ENCODE measurements around the gene FOXK1. TPM values are rescaled to one million over a fixed set of nuclear protein-coding genes. Genes with fewer than 3 reads are reported as not detected.

FOXK1 gene
- total RNA-seq, 1 donor from 2014 or later = 53.6 TPM

- Mint-ChIP-seq H3K27me3 (ENCODE audit: low read depth, unreplicated experiment) (peaks cover 6% of the 10 kb centered on the region), H3K9me3 (ENCODE audit: unreplicated experiment) (peaks cover 2% of the 10 kb centered on the region), H3K4me1 (ENCODE audit: low read depth, unreplicated experiment) (peaks cover 17% of the 10 kb centered on the region), H3K27ac (ENCODE audit: unreplicated experiment) (peak overlapping the region; percentile 41), H3K36me3 (ENCODE audit: low read depth, unreplicated experiment) (peaks cover 5% of the 10 kb centered on the region), H3K4me3 (ENCODE audit: unreplicated experiment) (peak overlapping the region; percentile 94)
- Histone ChIP-seq H3K9me3 (ENCODE audit: insufficient read depth, low read depth, low read length) (no peaks in the 10 kb centered on the region), H3K27ac (ENCODE audit: low read depth, low read length) (peak overlapping the region; percentile 82), H3K4me3 (ENCODE audit: insufficient read depth, low read depth, low read length) (peak overlapping the region; percentile 86), H3K36me3 (ENCODE audit: insufficient read depth, low read length) (no peaks in the 10 kb centered on the region), H3K4me1 (ENCODE audit: insufficient read depth, low read length) (peaks cover 23% of the 10 kb centered on the region), H3K9ac (ENCODE audit: low read length) (peak overlapping the region; percentile 97), H3K27me3 (ENCODE audit: insufficient read depth, low read length) (no peaks in the 10 kb centered on the region), H2AFZ (ENCODE audit: low read depth, low read length) (no peak overlapping the region), H3K4me2 (ENCODE audit: low read length) (peak overlapping the region; percentile 95), H4K20me1 (ENCODE audit: insufficient read depth, low read length) (peaks cover 45% of the 10 kb centered on the region), H3K79me2 (ENCODE audit: insufficient read depth, low read length) (peaks cover 59% of the 10 kb centered on the region)
- FAIRE-seq = no peak
- TF ChIP-seq EZH2 (IDR thresholded peaks at IDR 0.05; ENCODE audit: insufficient read depth, low read length) = no peak
- TF ChIP-seq CTCF (IDR thresholded peaks at IDR 0.05; ENCODE audit: insufficient read depth, low read depth, low read length) = no peak
- no peak for DNase-seq (ENCODE audit: low read depth)
Measured at GRCh38 chr7:4683043-4683883, 1.2 kb downstream of the FOXK1 start.

GRCh38 chr7:4683884-4684565 lies 1.9 kb downstream of the FOXK1 start:
- peak overlapping the region; percentile 97 for H3K9ac ChIP-seq (ENCODE audit: low read length)
- H3K4me3 ChIP-seq (ENCODE audit: insufficient read depth, low read depth, low read length) = peak overlapping the region; percentile 86
- H3K27ac ChIP-seq (ENCODE audit: low read depth, low read length) = peak overlapping the region; percentile 82
- peak overlapping the region; percentile 95 for H3K4me2 ChIP-seq (ENCODE audit: low read length)
- H3K36me3 Mint-ChIP-seq (ENCODE audit: low read depth, unreplicated experiment) = peaks cover 5% of the 10 kb centered on the region
- H3K4me1 Mint-ChIP-seq (ENCODE audit: low read depth, unreplicated experiment) = peaks cover 22% of the 10 kb centered on the region
- peaks cover 2% of the 10 kb centered on the region for H3K9me3 Mint-ChIP-seq (ENCODE audit: unreplicated experiment)
- no peaks in the 10 kb centered on the region for H3K9me3 ChIP-seq (ENCODE audit: insufficient read depth, low read depth, low read length)
- H3K79me2 ChIP-seq (ENCODE audit: insufficient read depth, low read length) = peaks cover 67% of the 10 kb centered on the region
- H3K27me3 ChIP-seq (ENCODE audit: insufficient read depth, low read length) = no peaks in the 10 kb centered on the region
- peak overlapping the region; percentile 89 for H3K27ac Mint-ChIP-seq (ENCODE audit: unreplicated experiment)
- peak overlapping the region; percentile 94 for H3K4me3 Mint-ChIP-seq (ENCODE audit: unreplicated experiment)
- no peaks in the 10 kb centered on the region for H3K36me3 ChIP-seq (ENCODE audit: insufficient read depth, low read length)
- H3K4me1 ChIP-seq (ENCODE audit: insufficient read depth, low read length) = peaks cover 23% of the 10 kb centered on the region
- FAIRE-seq (no peak), DNase-seq (ENCODE audit: low read depth) (peak; percentile 73)
- TF ChIP-seq CTCF (IDR thresholded peaks at IDR 0.05; ENCODE audit: insufficient read depth, low read depth, low read length) (no peak), EZH2 (IDR thresholded peaks at IDR 0.05; ENCODE audit: insufficient read depth, low read length) (no peak)
- H3K27me3 Mint-ChIP-seq (ENCODE audit: low read depth, unreplicated experiment) = peaks cover 2% of the 10 kb centered on the region
- H2AFZ ChIP-seq (ENCODE audit: low read depth, low read length) = no peak overlapping the region
- H4K20me1 ChIP-seq (ENCODE audit: insufficient read depth, low read length) = peaks cover 52% of the 10 kb centered on the region
